Measurements from ENCODE around the gene CD247.

DNA sequence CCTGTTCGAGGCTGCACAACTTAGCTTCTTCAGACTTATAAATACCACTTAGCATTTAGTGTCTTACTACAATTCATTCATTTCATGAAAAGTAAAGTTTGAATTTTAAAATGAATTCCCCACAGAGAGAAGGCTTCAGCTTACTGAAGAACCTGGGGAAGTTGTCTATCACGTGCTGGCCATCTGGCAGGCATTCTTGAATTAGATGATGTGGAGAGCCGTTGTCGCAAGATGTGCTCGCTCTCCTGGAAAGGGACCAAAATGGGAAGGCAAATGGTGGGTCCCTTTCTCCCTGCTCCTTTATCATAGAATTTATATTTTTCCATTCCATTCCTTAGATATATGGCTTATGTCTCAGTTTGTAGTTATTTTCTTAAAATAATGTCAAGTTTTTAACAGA lies 90.5 kb downstream of the CD247 start:
- no peak for TF ChIP-seq EP300 (IDR thresholded peaks at IDR 0.05)
- TF ChIP-seq POLR2A (IDR thresholded peaks at IDR 0.05; ENCODE audit: low read length): no peak
- no peak for TF ChIP-seq BHLHE40 (IDR thresholded peaks at IDR 0.05; ENCODE audit: low read depth, low read length)
- TF ChIP-seq KDM5A (IDR thresholded peaks at IDR 0.05): no peak
- TF ChIP-seq, protein P1, sequence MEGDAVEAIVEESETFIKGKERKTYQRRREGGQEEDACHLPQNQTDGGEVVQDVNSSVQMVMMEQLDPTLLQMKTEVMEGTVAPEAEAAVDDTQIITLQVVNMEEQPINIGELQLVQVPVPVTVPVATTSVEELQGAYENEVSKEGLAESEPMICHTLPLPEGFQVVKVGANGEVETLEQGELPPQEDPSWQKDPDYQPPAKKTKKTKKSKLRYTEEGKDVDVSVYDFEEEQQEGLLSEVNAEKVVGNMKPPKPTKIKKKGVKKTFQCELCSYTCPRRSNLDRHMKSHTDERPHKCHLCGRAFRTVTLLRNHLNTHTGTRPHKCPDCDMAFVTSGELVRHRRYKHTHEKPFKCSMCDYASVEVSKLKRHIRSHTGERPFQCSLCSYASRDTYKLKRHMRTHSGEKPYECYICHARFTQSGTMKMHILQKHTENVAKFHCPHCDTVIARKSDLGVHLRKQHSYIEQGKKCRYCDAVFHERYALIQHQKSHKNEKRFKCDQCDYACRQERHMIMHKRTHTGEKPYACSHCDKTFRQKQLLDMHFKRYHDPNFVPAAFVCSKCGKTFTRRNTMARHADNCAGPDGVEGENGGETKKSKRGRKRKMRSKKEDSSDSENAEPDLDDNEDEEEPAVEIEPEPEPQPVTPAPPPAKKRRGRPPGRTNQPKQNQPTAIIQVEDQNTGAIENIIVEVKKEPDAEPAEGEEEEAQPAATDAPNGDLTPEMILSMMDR (IDR thresholded peaks at IDR 0.05): no peak
- TF ChIP-seq, protein P2, sequence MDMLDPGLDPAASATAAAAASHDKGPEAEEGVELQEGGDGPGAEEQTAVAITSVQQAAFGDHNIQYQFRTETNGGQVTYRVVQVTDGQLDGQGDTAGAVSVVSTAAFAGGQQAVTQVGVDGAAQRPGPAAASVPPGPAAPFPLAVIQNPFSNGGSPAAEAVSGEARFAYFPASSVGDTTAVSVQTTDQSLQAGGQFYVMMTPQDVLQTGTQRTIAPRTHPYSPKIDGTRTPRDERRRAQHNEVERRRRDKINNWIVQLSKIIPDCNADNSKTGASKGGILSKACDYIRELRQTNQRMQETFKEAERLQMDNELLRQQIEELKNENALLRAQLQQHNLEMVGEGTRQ (IDR thresholded peaks at IDR 0.05): no peak
- TF ChIP-seq CBX2 (IDR thresholded peaks at IDR 0.05; ENCODE audit: borderline replicate concordance, low read depth): no peak
- TF ChIP-seq, protein P3, sequence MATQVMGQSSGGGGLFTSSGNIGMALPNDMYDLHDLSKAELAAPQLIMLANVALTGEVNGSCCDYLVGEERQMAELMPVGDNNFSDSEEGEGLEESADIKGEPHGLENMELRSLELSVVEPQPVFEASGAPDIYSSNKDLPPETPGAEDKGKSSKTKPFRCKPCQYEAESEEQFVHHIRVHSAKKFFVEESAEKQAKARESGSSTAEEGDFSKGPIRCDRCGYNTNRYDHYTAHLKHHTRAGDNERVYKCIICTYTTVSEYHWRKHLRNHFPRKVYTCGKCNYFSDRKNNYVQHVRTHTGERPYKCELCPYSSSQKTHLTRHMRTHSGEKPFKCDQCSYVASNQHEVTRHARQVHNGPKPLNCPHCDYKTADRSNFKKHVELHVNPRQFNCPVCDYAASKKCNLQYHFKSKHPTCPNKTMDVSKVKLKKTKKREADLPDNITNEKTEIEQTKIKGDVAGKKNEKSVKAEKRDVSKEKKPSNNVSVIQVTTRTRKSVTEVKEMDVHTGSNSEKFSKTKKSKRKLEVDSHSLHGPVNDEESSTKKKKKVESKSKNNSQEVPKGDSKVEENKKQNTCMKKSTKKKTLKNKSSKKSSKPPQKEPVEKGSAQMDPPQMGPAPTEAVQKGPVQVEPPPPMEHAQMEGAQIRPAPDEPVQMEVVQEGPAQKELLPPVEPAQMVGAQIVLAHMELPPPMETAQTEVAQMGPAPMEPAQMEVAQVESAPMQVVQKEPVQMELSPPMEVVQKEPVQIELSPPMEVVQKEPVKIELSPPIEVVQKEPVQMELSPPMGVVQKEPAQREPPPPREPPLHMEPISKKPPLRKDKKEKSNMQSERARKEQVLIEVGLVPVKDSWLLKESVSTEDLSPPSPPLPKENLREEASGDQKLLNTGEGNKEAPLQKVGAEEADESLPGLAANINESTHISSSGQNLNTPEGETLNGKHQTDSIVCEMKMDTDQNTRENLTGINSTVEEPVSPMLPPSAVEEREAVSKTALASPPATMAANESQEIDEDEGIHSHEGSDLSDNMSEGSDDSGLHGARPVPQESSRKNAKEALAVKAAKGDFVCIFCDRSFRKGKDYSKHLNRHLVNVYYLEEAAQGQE (IDR thresholded peaks at IDR 0.05): no peak
- TF ChIP-seq TP53 (CRISPR knock-in tag; IDR thresholded peaks at IDR 0.05): no peak
- no peak for TF ChIP-seq KDM1A (IDR thresholded peaks at IDR 0.05; ENCODE audit: low read depth)
- no peak for TF ChIP-seq HDAC2 (IDR thresholded peaks at IDR 0.05)
- TF ChIP-seq JUN (IDR thresholded peaks at IDR 0.05): no peak
- no peak for TF ChIP-seq SREBF2 (IDR thresholded peaks at IDR 0.05)
- TF ChIP-seq EHMT2 (IDR thresholded peaks at IDR 0.05; ENCODE audit: low read depth): no peak
